Panc1 (cell line): Measurements from ENCODE around the gene DAG1. TPM values are rescaled to one million over a fixed set of nuclear protein-coding genes. Genes with fewer than 3 reads are reported as not detected.
A peak's percentile ranks its signal among the peaks of the same experiment; 100 is the strongest.

ENCODE experiments used
- ATAC-seq: fragments of 200-7000 bp; cut with Tn5 transposase; 2 replicates; pipeline ENCODE4 v1.9.1; 2020; ENCODE audit warnings: mild to moderate bottlenecking, moderate library complexity
- BruUV-seq: library from RNA; stranded (reverse); fragments of 400-500 nt; replicated peaks from 2 replicates; lab custom pipeline; 2021; lab: Mats Ljungman, UMichigan
- CTCF ChIA-PET: fragments of 300-600 bp; sonication (Branson Sonifier 250); formaldehyde crosslinking; loops from one replicate; lab custom pipeline; 2022; ENCODE audit warnings: antibody characterized with exemption; lab: Charles Lee
- POLR2A ChIA-PET: fragments of 300-600 bp; sonication (Branson Sonifier 250); formaldehyde crosslinking; loops from one replicate; lab custom pipeline; 2022; ENCODE audit warnings: antibody characterized with exemption; lab: Charles Lee
- DNase-seq: peaks from one replicate; pipeline ENCODE4 v3.0.0-alpha.2; 2010; ENCODE audit warnings: low read depth, low spot score
- H3K27ac ChIP-seq: 2 replicates; pipeline ENCODE4 v1.5.1; 2011; ENCODE audit warnings: mild to moderate bottlenecking, low read length, inconsistent platforms
- H3K27me3 ChIP-seq: fragments of 200-500 bp; sonication (Bioruptor generic); 2 replicates; pipeline ENCODE4 v1.6.0; 2014; ENCODE audit warnings: low read length, inconsistent platforms; ENCODE audit not compliant: control insufficient read depth, insufficient read depth
- H3K36me3 ChIP-seq: fragments of 200-500 bp; sonication (Bioruptor generic); 2 replicates; pipeline ENCODE4 v1.5.1; 2014; ENCODE audit warnings: inconsistent platforms, mild to moderate bottlenecking, low read length, moderate library complexity; ENCODE audit not compliant: control insufficient read depth, insufficient read depth
- H3K4me1 ChIP-seq: 2 replicates; pipeline ENCODE4 v1.5.1; 2011; ENCODE audit warnings: inconsistent platforms, mild to moderate bottlenecking, low read length, moderate library complexity; ENCODE audit not compliant: control insufficient read depth, insufficient read depth
- H3K4me3 ChIP-seq, 2 experiments: 2 replicates each; pipeline ENCODE4 v1.5.1; 2011 to 2012; ENCODE audit warnings: low read depth in 2 of 2, low read length in 2 of 2, mild to moderate bottlenecking in 2 of 2, inconsistent platforms in 1 of 2, moderate library complexity in 1 of 2
- H3K9me3 ChIP-seq: fragments of 200-500 bp; sonication (Bioruptor generic); 2 replicates; pipeline ENCODE4 v1.5.1; 2014; ENCODE audit warnings: low read depth, mild to moderate bottlenecking, inconsistent platforms, low read length, moderate library complexity; ENCODE audit not compliant: control insufficient read depth, insufficient read depth
- CTCF ChIP-seq: fragments of 450-650 bp; IDR thresholded peaks from 2 replicates; pipeline ENCODE4 v1.5.1; 2017; ENCODE audit warnings: mild to moderate bottlenecking
- POLR2AphosphoS5 ChIP-seq: IDR thresholded peaks from 2 replicates; pipeline ENCODE4 v1.6.1; 2012; ENCODE audit warnings: mild to moderate bottlenecking, low read depth, low read length, moderate library complexity
- REST ChIP-seq, 2 experiments: IDR thresholded peaks; 2 replicates each; pipeline ENCODE4 v1.6.1; 2011 to 2012; ENCODE audit warnings: low read depth in 2 of 2, control low read depth in 1 of 2, low read length in 1 of 2, mild to moderate bottlenecking in 1 of 2, moderate library complexity in 1 of 2; ENCODE audit not compliant: insufficient read depth in 1 of 2
- SIN3A ChIP-seq: IDR thresholded peaks from 2 replicates; pipeline ENCODE4 v1.6.1; 2012; ENCODE audit warnings: low read depth, mild to moderate bottlenecking, low read length, moderate library complexity, borderline replicate concordance; ENCODE audit not compliant: insufficient read depth
- TCF7L2 ChIP-seq: IDR thresholded peaks from 2 replicates; pipeline ENCODE4 v1.6.1; 2011; ENCODE audit warnings: mild to moderate bottlenecking, low read depth, low read length, inconsistent platforms
- in situ Hi-C: cut with HindIII; loops from 2 replicates; pipeline ENCODE4 v1.10.0; 2016; ENCODE audit warnings: low sequenced_read_pairs, low pct_unique_long_range_greater_than_20kb
- intact Hi-C: fragments of 100-400 bp; cut with micrococcal nuclease; formaldehyde crosslinking; loops from one replicate; pipeline ENCODE4 v1.10.0; 2022; ENCODE audit not compliant: unreplicated experiment
- total RNA-seq: library from RNA; stranded (reverse); gene quantifications from one replicate; pipeline ENCODE4 v1.2.1, GENCODE V29; 2021; ENCODE audit not compliant: unreplicated experiment

DAG1 gene
- total RNA-seq, 1 experiment from 2014 or later, result 160 TPM

GRCh38 chr3:49469037-49469935 lies 781 bp upstream of the DAG1 start:
- H3K36me3 ChIP-seq, result peaks cover 7% of the 10 kb centered on the region; the same call in 1 of the 2 replicates
- intact Hi-C loops (no loop called here), in situ Hi-C loops (no loop called here)
- H3K27ac ChIP-seq, result peak overlapping the region; percentile 91
- peaks cover 17% of the 10 kb centered on the region for H3K4me1 ChIP-seq
- ChIA-PET CTCF (no interaction called here), POLR2A (interaction anchor here (0.6 to 0.7 kb wide), 3 partner anchors 68 to 673 kb away, joined by 3 to 4 read pairs (median 4); no protein-coding TSS in a partner anchor)
- ATAC-seq (peak; percentile 61), DNase-seq (no peak)
- H3K27me3 ChIP-seq, result no peaks in the 10 kb centered on the region
- TF ChIP-seq TCF7L2 (no peak), POLR2AphosphoS5 (0 out of 2 replicates have a peak, but pooled peaks have one; percentile 15)
- no TSS peak for BruUV-seq
- H3K4me3 ChIP-seq, result peak overlapping the region; percentile 70 to 83
- no peaks in the 10 kb centered on the region for H3K9me3 ChIP-seq

- intact Hi-C loops (no loop called here), in situ Hi-C loops (no loop called here)
- Histone ChIP-seq H3K27ac (peak overlapping the region; percentile 89), H3K36me3 (peaks cover 7% of the 10 kb centered on the region; the same call in 1 of the 2 replicates), H3K4me3 (peak overlapping the region; percentile 82 to 83), H3K9me3 (no peaks in the 10 kb centered on the region), H3K4me1 (peaks cover 17% of the 10 kb centered on the region), H3K27me3 (no peaks in the 10 kb centered on the region)
- peak; percentile 25 for ATAC-seq
- DNase-seq, result no peak
- TF ChIP-seq TCF7L2 (no peak), POLR2AphosphoS5 (no peak), SIN3A (no peak), CTCF (no peak), REST (IDR thresholded peaks at IDR 0.05; ENCODE audit: insufficient read depth in 1 of 2, low read depth in 2 of 2, low read length in 1 of 2) (no peak)
- no TSS peak for BruUV-seq
- ChIA-PET CTCF (interaction anchor here (1.1 kb wide), 1 partner anchor 69 kb away, joined by 8 read pairs; no protein-coding TSS in a partner anchor), POLR2A (no interaction called here)
These were observed 800 bp downstream of the DAG1 start for GRCh38 chr3:49470714-49471420.
